Measurements from ENCODE around the gene TTC34.

GRCh38 chr1:2591581-2592261 lies 209.8 kb downstream of the TTC34 start:
- TF ChIP-seq POLR2A (IDR thresholded peaks at IDR 0.05; ENCODE audit: low read depth, low read length) (no peak), POLR2AphosphoS5 (IDR thresholded peaks at IDR 0.05; ENCODE audit: low read depth, low read length) (no peak), PAX5 (IDR thresholded peaks at IDR 0.05; ENCODE audit: insufficient read depth, low read length, severe bottlenecking) (no peak), TAF1 (IDR thresholded peaks at IDR 0.05; ENCODE audit: low read depth, low read length) (no peak), SPI1 (IDR thresholded peaks at IDR 0.05; ENCODE audit: low read depth, low read length) (no peak)
